ENCODE measurements around the gene ATF6.
A peak's percentile ranks its signal among the peaks of the same experiment; 100 is the strongest.

- TF ChIP-seq CTCF (IDR thresholded peaks at IDR 0.05) (no peak), POLR2A (IDR thresholded peaks at IDR 0.05) (peak; percentile 12)
These were observed 6.3 kb downstream of the ATF6 start for GRCh38 chr1:161772397-161772796.
